NT2/D1 (cell line): ENCODE data around the gene OSBP2.

Experiments
- SUZ12 ChIP-seq: IDR thresholded peaks from 2 replicates; pipeline ENCODE4 v1.6.1; 2011; ENCODE audit not compliant: insufficient read length, insufficient read depth; ENCODE audit errors: extremely low read depth
- YY1 ChIP-seq: IDR thresholded peaks from 2 replicates; pipeline ENCODE4 v1.6.1; 2011; ENCODE audit not compliant: insufficient read length, insufficient read depth
- ZNF274 ChIP-seq: IDR thresholded peaks from 2 replicates; pipeline ENCODE4 v1.6.1; 2011; ENCODE audit warnings: mild to moderate bottlenecking, low read depth, low read length

- TF ChIP-seq YY1 = no peak
- no peak for TF ChIP-seq SUZ12
- TF ChIP-seq ZNF274 = no peak
These were observed 192.8 kb downstream of the OSBP2 start for GRCh38 chr22:30887453-30887852.
